Measurements from ENCODE around the gene TCF12.
"Not testable (repeated sequence)": the region's sequence is repeated elsewhere in the genome, so short reads cannot be mapped to it uniquely, and the experiment has no call there.

Gene TCF12

DNA sequence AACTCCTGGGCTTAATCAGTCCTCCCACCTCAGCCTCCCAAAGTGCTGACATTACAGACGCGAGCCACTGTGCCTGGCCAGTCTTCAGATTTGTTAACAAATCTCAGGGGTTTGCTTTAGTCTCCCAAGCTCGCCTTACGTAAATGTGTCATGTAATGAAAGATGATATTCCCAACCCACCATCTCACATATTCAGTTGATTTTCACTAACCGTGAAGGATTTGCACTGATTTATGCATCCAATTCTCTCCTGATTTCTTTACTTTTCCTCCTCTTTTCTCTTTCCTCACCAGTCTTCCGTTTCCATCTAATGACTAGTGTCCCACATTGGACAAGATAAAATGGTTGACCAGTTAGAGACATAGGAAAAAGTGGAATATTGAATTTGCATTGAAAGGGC is 72.6 kb downstream of the TCF12 start:
- in situ Hi-C loops (cut with MboI; ENCODE audit: low pct_unique_long_range_greater_than_20kb, low sequenced_read_pairs), result no loop called here

DNA sequence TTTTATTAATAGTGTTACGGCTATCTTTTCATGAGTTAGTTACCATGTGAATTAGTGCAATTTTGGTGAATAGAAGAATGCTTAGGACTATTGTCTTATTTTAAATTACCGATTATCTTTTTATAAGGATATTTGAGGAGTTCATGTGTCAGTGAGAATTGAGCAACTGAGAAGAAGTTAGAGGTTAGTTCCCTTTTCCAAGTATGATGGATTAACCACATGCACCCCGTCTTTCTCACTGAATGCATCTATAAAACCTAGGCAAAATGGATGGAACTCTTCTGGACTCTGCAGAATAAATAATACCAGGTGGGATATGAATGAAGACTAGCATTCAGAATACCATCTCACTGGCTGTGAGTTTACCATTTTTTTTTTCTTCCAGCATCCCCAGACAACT is 74.3 kb downstream of the TCF12 start:
- peak; percentile 32 for DNase-seq
- in situ Hi-C loops (cut with MboI; ENCODE audit: low pct_unique_long_range_greater_than_20kb, low sequenced_read_pairs), result no loop called here

More for the DNA sequence above, 72.6 kb downstream of the TCF12 start:
- no peak for DNase-seq

DNA sequence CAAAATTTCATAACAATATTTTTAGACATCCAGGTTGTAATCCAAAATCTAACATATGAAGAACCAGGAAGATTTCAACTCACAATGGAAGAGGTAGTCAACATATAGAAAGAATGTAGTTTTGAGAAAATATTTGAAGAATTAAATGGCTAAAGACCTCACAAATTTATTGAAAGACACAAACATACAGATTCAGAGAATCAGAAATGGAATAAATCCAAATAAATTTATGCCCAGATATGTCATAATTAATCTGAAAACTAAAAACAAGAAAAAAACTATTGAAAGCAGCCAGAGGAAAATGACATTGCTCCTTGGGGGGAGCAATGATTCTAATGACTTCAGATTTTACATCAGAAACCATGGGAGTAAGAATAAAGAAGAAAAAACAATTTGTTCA is 75.8 kb downstream of the TCF12 start:
- no peak for DNase-seq
- in situ Hi-C loops (cut with MboI; ENCODE audit: low pct_unique_long_range_greater_than_20kb, low sequenced_read_pairs), result no loop called here

DNA sequence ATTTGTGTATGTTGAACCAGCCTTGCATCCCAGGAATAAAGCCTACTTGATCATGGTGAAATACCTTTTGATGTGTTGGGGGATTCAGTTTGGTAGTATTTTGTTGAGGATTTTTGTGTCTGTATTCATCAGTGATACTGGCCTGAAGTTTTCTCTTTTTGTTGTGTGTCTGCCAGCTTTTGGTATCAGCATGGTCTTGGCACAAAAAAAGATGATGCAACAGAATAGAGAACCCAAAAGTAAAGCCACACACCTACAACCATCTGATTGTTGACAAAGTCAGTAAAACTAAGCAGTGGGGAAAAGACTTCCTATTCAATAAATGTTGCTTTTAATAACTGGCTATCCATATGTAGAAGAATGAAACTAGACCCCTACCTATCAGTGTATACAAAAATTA is 77.6 kb downstream of the TCF12 start:
- in situ Hi-C loops (cut with MboI; ENCODE audit: low pct_unique_long_range_greater_than_20kb, low sequenced_read_pairs), result no loop called here

DNA sequence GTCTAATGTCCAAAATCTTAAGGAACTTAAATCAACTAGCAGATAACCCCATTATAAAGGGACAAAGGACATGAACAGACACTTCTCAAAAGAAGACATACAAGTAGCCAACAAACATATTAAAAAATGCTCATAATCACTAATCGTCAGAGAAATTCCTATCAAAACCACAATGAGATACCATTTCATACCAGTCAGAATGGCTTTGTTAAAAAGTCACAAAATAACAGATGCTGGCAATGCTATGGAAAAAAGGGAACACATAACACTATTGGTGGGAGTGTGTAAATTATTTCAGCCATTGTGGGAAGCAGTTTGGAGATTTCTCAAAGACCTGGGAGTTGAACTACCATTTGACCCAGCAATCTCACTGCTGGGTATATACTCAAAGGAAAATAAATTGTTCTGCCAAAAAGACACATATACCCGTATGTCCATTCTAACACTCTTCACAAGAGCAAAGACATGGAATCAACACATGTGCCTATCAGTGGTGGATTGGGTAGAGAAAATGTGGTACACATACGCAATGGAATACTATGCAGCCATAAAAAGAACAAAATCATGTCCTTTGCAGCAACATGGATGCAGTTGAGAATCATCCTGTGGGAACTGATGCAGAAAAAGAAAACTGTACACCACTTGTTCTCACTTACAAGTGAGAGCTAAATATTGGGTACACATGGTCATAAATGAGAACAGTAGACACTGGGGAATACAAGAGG is 78.5 kb downstream of the TCF12 start:
- in situ Hi-C loops (cut with MboI; ENCODE audit: low pct_unique_long_range_greater_than_20kb, low sequenced_read_pairs), result no loop called here
- DNase-seq, result no peak

More for the DNA sequence above, 77.6 kb downstream of the TCF12 start:
- no peak for DNase-seq

DNA sequence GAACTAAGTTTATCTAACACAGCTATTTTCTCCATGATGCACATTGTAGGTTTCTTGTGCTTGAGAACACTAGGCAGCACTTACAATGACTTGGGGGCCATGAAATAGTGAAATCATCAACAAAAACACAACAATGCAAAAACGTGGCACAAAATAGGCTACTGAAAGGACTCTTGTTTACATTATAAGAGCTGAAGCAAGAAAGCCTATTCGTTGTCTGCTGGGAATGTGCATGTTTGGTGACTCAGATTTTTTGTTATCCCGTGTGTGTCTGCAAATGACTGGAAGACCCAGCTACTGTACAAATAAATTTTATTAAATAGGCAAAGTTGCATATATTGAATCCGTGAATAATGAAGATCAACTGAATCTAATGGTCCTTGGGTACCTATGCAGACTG is 85.0 kb downstream of the TCF12 start:
- in situ Hi-C loops (cut with MboI; ENCODE audit: low pct_unique_long_range_greater_than_20kb, low sequenced_read_pairs), result no loop called here
- DNase-seq, result no peak

DNA sequence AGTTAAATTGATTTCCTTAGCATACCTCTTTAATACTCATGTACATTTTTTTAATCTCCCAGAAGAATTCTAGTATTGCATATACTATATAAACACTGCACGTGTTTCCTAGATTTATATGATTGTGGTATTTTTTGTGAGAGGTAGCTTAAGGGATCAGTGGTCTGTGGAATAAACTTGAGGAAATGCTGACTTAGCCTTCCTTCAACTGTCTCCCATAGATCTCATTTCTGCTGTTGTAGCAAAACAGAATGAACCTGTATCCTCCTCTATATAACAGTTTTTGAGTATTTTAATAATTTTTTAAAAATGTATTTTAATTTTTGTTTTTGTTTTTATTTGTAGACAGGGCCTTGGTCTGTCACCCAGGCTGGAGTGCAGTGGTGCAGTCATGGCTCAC is 86.8 kb downstream of the TCF12 start:
- in situ Hi-C loops (cut with MboI; ENCODE audit: low pct_unique_long_range_greater_than_20kb, low sequenced_read_pairs), result no loop called here
- DNase-seq, result no peak

DNA sequence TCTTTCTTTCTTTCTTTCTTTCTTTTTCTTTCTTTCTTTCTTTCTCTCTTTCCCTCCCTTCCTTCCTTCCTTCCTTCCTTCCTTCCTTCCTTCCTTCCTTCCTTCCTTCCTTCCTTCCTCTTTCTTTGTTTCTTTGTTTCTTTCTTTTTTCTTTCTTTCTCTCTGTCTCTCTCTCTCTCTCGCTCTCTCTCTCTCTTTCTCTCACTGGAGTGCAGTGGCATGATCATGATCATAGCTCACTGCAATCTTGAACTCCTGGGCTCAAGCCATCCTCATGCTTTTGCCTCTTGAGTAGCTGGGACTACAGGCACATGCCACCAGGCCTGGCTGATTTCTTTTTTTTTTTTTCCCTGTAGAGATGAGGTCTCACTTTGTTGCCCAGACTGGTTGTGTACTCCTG is 89.4 kb downstream of the TCF12 start:
- DNase-seq; in situ Hi-C loops (cut with MboI; ENCODE audit: low pct_unique_long_range_greater_than_20kb, low sequenced_read_pairs): not testable (repeated sequence)

DNA sequence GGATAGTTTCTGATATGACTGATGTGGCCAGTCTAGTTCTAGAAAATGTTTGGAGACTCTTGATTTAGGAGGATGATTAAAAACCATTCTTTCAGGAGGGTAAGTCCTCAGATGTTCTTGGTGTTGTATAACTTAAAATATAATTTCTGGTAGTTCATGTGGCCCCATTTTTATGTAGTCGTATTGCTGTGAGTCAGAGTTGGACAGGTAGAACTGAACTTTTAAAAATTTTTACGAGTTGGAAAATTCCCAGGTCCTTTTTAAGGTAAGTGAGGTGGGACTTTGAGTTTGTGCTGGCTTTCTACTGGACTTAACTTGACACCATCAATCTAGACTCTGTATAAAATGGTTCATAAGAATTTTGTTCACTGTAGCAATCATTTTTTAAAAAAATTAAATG is 92.3 kb downstream of the TCF12 start:
- in situ Hi-C loops (cut with MboI; ENCODE audit: low pct_unique_long_range_greater_than_20kb, low sequenced_read_pairs), result no loop called here
- DNase-seq, result no peak

DNA sequence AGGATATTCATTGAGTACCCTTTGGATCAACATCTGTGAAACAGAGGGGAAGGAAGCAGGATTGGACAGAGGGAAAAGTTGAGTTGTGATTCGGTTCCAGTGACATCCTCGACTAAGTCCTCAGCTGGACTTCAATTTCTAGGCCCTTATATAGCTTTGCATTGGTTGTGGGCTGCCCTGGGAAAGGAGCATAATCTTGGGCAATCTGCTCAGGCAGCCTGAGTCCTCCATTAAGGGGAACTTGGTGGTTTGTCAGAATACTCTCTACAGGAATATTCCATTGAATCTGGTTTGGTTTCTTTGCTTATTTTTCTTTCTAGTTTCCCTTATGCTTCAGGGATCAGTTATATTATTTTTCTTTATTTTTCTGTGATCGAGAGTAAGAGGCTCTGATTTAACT is 94.1 kb downstream of the TCF12 start:
- DNase-seq, result peak; percentile 18
- in situ Hi-C loops (cut with MboI; ENCODE audit: low pct_unique_long_range_greater_than_20kb, low sequenced_read_pairs), result no loop called here

DNA sequence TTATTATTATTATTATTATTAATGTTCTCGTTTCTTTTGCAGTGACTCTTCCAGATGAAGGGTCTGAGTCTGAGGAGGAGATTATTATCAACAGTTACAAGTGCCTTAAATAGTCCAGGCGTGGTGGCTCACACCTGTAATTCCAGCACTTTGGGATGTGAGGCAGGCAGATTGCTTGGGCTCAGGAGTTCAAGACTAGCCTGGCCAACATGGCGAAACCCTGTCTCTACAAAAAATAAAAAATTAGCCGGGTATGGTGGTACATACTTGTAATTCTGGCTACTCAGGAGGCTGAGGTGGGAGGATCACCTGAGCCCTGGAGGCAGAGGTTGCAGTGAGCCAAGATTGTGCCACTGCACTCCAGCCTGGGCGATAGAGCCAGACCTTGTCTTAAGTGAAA is 96.5 kb downstream of the TCF12 start:
- DNase-seq; in situ Hi-C loops (cut with MboI; ENCODE audit: low pct_unique_long_range_greater_than_20kb, low sequenced_read_pairs): not testable (repeated sequence)

DNA sequence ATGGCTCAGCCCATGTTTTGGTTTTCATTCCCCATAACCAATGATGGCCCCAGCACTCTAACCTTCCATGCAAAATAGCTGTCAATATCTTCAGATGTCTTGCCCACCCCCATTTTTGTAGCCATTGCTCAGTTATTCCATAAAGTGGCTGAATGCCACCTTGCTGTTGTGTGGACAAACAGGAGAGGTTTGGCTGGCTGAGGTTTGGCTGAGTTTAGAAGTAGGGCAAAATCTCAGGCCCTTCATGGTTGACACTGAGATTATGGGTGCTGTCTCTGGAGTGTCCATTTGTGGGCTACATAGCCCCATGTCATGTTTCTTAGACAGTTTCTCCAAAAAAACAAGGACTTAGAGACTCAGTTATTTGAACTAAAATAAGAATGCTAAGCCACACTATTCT is 96.9 kb downstream of the TCF12 start:
- DNase-seq, result no peak
- in situ Hi-C loops (cut with MboI; ENCODE audit: low pct_unique_long_range_greater_than_20kb, low sequenced_read_pairs), result no loop called here

DNA sequence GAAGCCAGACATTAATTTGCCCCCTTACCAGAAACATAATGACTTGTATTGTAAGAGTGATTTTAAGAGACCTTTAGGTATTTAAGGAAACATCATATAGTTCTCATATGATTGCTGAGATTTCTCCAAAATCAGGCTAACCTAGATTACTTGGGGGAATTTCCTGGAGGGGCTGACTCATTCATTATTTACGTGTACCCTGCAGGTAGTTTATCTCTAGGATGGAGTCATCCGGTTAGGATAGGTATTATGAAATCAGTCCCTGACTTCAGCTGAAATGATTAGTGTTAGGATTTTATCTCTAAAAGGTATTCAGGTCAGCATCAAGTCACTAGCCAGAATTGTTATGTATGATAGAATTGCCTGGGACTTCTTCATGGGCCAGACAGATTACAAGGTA is 97.5 kb downstream of the TCF12 start:
- no peak for DNase-seq
- in situ Hi-C loops (cut with MboI; ENCODE audit: low pct_unique_long_range_greater_than_20kb, low sequenced_read_pairs), result no loop called here

DNA sequence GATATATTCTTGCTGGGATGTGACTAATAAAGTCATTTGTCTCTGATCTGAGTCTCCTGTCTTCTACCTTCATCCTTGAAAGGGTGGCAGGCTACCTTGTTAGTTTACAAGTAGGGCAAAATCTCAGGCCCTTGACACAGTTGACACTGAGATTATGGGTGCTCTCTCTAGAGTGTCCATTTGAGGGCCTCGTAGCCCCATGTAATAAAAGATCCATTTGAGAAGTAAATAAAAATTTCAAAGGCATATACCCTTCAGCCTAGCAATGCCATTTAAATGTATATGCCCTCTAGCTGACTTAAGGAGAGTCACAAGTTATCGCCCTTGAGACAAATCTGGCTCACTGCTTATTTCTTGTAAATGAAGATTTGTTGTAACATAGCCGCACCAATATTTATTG is 98.6 kb downstream of the TCF12 start:
- in situ Hi-C loops (cut with MboI; ENCODE audit: low pct_unique_long_range_greater_than_20kb, low sequenced_read_pairs), result no loop called here
- DNase-seq, result peak; percentile 43

DNA sequence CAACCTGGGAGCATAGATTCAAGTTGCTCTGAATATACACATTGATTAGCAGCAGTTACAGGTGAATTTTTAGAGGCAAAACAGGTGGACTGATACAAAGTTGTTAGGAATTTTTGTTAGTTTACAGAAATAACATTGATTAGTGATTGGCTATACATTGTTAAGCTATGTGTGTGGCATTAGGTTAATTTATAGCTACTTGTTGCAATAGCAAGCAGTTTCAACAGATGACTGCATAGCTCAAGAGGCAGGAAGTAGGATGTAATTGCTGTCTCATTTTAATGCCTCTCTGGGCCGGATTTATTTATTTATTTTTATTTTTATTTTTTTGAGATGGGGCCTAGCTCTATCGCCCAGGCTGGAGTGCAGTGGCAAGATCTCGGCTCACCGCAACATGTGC is 99.7 kb downstream of the TCF12 start:
- in situ Hi-C loops (cut with MboI; ENCODE audit: low pct_unique_long_range_greater_than_20kb, low sequenced_read_pairs), result no loop called here
- DNase-seq, result no peak

DNA sequence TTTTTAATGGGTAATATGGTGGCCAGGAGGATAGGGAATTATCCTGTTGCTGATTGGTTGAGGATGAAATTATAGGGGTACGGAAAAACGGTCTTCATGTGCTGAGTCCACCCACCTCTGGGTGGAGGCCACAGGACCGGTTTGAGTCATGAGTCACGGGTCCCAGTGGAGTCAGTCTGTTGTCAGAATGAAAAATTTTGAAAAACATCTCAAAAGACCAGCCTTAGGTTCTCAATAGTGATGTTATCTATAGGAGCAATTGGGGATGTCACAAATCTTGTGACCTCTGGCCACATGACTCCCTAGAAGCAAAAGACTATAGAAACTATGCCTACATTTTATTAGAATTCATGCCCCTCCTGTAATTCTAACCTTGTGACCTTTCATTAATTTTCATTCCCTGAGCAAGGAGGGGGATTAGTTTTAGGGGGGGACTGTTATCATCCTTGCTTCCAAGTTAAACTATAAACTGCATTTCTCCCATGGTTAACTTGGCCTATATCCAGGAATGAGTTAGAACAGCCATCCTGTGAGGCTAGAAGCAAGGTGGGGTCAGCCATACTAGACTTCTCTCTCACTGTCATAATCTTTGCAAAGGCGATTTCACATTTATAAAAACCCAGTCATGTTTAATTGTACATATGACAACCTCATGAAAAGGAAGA is 101.2 kb downstream of the TCF12 start:
- in situ Hi-C loops (cut with MboI; ENCODE audit: low pct_unique_long_range_greater_than_20kb, low sequenced_read_pairs), result no loop called here
- no peak for DNase-seq

DNA sequence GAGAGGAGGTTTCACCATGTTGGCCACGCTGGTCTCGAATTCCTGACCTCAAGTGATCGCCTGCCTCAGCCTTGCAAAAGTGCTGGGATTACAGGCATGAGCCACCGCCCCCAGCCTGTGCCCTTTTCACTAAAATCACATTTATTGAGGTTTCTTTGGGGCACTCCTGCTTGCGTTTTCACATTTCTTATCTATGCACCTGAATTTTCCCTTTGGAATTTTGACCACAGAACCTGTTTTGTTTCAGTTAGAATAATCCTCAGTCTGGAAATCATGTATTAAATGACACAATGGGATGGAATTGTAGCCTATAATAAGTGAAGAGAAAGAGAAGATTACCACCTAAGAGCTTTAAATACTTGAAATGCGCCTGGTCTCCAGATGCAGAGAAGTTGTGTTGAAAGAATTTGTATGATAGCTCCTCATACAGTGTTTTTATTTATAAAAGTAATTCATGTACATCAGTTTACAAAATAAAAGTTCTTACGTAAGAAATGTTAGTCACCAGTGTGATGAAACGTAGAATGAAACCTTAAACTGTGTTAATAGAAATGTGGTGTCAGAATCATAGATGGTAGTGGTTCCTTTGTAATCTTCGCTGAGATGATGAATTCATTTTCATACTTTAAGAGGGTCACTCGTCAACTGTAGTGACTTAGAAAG is 107.0 kb downstream of the TCF12 start:
- DNase-seq, result no peak

DNA sequence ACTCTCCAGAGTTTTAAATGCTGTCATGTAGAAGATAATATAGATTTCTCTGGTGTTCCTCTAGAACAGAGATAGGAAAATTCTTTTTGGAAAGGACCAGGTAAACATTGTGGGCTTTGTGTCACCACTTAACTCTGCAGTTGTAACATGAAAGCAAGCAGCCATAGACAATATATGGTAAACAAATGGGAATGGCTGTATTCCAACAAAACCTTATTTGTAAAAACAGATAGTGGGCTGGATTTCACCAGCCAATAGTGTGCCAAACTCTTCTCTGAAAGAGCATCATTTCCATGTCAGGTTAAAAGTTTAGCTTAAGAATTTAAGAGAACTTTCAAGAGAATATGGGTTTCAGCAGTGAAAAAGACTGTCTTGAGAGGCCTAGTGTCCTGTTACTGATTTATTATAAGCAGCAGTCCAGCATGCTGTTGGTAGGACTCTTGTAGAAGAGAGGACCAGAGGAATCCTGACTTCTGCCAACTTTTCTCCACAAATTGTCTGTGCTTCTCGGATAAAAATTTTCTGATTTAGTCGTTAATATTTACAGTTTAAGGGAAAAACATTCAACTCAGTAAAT is 107.7 kb downstream of the TCF12 start:
- in situ Hi-C loops (cut with MboI; ENCODE audit: low pct_unique_long_range_greater_than_20kb, low sequenced_read_pairs), result no loop called here
- DNase-seq, result no peak

More for the DNA sequence above, 107.0 kb downstream of the TCF12 start:
- in situ Hi-C loops (cut with MboI; ENCODE audit: low pct_unique_long_range_greater_than_20kb, low sequenced_read_pairs), result no loop called here

DNA sequence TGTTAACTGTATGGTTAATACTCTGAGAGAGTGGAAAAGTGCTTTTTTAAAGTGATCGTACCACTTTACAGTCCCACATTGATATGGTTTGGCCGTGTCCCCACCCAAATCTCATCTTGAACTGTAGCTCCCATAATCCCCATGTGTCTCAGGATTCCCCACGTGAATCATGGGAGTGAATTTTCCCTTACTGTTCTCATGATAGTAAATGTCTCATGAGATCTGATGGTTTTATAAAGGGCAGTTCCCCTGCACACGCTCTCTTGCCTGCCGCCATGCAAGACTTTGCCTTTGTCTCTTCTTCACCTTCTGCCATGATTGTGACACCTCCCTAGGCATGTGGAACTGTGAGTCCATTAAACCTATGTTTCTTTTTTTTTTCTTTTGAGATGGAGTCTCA is 109.2 kb downstream of the TCF12 start:
- no peak for DNase-seq
- in situ Hi-C loops (cut with MboI; ENCODE audit: low pct_unique_long_range_greater_than_20kb, low sequenced_read_pairs), result no loop called here

DNA sequence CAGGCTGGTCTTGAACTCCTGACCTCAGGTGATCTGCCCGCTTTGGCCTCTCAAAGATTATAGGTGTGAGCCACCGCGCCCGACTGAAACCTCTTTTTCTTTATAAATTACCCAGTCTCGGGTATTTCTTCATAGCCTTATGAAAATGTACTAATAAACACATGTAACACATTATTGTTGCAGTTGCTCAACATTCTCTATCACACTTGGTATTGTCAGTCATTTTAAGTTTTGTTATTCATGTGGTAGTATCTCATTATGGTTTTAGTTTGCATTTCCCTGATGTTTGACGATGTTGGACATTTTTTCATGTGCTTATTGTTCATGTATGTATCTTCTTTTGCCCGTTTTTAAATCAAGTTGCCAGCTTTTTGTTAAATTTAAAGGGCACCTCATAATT is 109.7 kb downstream of the TCF12 start:
- in situ Hi-C loops (cut with MboI; ENCODE audit: low pct_unique_long_range_greater_than_20kb, low sequenced_read_pairs), result no loop called here
- no peak for DNase-seq
